GM23338 (cell line): Measurements from ENCODE around the gene CD40LG.

ENCODE experiments used
- TF ChIP-seq, protein P1 (sequence below), 2 experiments: fragments of 200-600 bp in 1 of 2; sonication (generic) in 1 of 2; conservative IDR thresholded peaks; 2 replicates each; pipeline versions ENCODE4 v1.5.1 to v1.6.1; 2016 to 2017; ENCODE audit warnings: antibody characterized with exemption in 2 of 2, low read depth in 2 of 2, mild to moderate bottlenecking in 2 of 2, moderate library complexity in 1 of 2
- TF ChIP-seq, protein P2 (sequence below): IDR thresholded peaks from one replicate; pipeline ENCODE4 v1.6.1; 2018; ENCODE audit warnings: antibody characterized with exemption; ENCODE audit not compliant: unreplicated experiment

DNA sequence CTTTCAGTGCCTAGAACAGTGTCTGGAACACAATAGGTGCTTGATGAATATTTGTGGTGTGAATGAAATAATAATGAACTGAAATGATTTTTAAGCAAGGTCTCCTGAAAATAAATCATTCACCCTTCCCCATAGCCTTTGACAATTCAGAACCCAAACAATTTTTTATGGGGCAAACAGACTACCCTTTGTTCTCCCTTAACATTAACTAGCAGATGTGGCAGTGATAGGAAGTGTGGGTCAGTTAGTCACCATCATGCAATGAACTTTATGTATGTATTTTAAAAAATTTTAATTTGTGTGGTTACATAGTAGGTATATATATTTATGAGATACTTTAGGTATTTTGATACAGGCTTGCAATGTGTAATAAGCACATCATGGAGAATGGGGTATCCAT is 27.2 kb upstream of the CD40LG start:
- TF ChIP-seq, protein P1, sequence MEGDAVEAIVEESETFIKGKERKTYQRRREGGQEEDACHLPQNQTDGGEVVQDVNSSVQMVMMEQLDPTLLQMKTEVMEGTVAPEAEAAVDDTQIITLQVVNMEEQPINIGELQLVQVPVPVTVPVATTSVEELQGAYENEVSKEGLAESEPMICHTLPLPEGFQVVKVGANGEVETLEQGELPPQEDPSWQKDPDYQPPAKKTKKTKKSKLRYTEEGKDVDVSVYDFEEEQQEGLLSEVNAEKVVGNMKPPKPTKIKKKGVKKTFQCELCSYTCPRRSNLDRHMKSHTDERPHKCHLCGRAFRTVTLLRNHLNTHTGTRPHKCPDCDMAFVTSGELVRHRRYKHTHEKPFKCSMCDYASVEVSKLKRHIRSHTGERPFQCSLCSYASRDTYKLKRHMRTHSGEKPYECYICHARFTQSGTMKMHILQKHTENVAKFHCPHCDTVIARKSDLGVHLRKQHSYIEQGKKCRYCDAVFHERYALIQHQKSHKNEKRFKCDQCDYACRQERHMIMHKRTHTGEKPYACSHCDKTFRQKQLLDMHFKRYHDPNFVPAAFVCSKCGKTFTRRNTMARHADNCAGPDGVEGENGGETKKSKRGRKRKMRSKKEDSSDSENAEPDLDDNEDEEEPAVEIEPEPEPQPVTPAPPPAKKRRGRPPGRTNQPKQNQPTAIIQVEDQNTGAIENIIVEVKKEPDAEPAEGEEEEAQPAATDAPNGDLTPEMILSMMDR (conservative IDR thresholded peaks at IDR 0.05; ENCODE audit: low read depth in 2 of 2) = no peak
- TF ChIP-seq, protein P2, sequence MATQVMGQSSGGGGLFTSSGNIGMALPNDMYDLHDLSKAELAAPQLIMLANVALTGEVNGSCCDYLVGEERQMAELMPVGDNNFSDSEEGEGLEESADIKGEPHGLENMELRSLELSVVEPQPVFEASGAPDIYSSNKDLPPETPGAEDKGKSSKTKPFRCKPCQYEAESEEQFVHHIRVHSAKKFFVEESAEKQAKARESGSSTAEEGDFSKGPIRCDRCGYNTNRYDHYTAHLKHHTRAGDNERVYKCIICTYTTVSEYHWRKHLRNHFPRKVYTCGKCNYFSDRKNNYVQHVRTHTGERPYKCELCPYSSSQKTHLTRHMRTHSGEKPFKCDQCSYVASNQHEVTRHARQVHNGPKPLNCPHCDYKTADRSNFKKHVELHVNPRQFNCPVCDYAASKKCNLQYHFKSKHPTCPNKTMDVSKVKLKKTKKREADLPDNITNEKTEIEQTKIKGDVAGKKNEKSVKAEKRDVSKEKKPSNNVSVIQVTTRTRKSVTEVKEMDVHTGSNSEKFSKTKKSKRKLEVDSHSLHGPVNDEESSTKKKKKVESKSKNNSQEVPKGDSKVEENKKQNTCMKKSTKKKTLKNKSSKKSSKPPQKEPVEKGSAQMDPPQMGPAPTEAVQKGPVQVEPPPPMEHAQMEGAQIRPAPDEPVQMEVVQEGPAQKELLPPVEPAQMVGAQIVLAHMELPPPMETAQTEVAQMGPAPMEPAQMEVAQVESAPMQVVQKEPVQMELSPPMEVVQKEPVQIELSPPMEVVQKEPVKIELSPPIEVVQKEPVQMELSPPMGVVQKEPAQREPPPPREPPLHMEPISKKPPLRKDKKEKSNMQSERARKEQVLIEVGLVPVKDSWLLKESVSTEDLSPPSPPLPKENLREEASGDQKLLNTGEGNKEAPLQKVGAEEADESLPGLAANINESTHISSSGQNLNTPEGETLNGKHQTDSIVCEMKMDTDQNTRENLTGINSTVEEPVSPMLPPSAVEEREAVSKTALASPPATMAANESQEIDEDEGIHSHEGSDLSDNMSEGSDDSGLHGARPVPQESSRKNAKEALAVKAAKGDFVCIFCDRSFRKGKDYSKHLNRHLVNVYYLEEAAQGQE = no peak
